PC-3 (cell line): ENCODE data around the gene UPB1.

ENCODE experiments used
- EZH2 ChIP-seq: fragments of 300-600 bp; sonication (generic); IDR thresholded peaks from one replicate; pipeline ENCODE4 v1.6.1; 2017; ENCODE audit warnings: antibody characterized with exemption, mild to moderate bottlenecking, low read length; ENCODE audit not compliant: unreplicated experiment
- TF ChIP-seq, protein P1 (sequence below): fragments of 300-600 bp; sonication (generic); conservative IDR thresholded peaks from 2 replicates; pipeline ENCODE4 v1.5.1; 2017; ENCODE audit warnings: antibody characterized with exemption, low read depth, mild to moderate bottlenecking, low read length

DNA sequence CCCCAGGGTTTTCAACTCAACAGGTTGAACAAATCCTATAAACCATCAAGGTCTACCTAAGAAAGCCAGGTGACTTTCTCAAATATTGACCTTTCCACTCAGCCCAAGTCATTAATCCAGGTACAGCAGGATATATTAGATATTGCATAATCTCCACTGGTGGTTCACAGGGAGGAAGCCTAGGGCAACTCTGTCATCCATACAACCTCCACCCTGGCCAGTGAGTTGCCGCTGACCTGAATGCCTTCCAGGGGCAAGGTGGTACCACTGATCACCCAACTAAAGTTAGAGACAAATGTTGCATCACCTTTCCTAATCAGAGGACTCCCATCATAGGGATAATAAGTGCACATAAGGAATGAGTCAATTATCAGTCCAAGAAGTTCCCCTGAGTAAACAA, 36.9 kb downstream of the UPB1 start:
- TF ChIP-seq, protein P1, sequence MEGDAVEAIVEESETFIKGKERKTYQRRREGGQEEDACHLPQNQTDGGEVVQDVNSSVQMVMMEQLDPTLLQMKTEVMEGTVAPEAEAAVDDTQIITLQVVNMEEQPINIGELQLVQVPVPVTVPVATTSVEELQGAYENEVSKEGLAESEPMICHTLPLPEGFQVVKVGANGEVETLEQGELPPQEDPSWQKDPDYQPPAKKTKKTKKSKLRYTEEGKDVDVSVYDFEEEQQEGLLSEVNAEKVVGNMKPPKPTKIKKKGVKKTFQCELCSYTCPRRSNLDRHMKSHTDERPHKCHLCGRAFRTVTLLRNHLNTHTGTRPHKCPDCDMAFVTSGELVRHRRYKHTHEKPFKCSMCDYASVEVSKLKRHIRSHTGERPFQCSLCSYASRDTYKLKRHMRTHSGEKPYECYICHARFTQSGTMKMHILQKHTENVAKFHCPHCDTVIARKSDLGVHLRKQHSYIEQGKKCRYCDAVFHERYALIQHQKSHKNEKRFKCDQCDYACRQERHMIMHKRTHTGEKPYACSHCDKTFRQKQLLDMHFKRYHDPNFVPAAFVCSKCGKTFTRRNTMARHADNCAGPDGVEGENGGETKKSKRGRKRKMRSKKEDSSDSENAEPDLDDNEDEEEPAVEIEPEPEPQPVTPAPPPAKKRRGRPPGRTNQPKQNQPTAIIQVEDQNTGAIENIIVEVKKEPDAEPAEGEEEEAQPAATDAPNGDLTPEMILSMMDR: no peak
- TF ChIP-seq EZH2: no peak
